K562 (cell line): ENCODE data around the gene HECA. TPM values are rescaled to one million over a fixed set of nuclear protein-coding genes. Genes with fewer than 3 reads are reported as not detected.
A peak's percentile ranks its signal among the peaks of the same experiment; 100 is the strongest.

ENCODE experiments used
- ARID1B ChIP-seq: fragments of 450-650 bp; IDR thresholded peaks from 2 replicates; pipeline ENCODE4 v1.6.1; 2016; ENCODE audit warnings: antibody characterized with exemption, mild to moderate bottlenecking, inconsistent platforms
- BRCA1 ChIP-seq, 2 experiments: fragments of 450-650 bp in 1 of 2; sonication (generic) in 1 of 2; formaldehyde crosslinking in 1 of 2; IDR thresholded peaks; 2 replicates each; pipeline versions ENCODE4 v1.5.0 to v1.6.1; 2017 to 2020; ENCODE audit warnings: mild to moderate bottlenecking in 1 of 2, missing genetic modification reagents in 1 of 2
- C11orf30 ChIP-seq: fragments of 450-650 bp; IDR thresholded peaks from 2 replicates; pipeline ENCODE4 v1.6.1; 2016; ENCODE audit warnings: low read depth, mild to moderate bottlenecking
- JUN ChIP-seq, 2 experiments: sonication (generic) in 1 of 2; formaldehyde crosslinking in 1 of 2; IDR thresholded peaks; 2 replicates each; pipeline versions ENCODE4 v1.6.1 to v1.8.0; 2012 to 2022; ENCODE audit warnings: borderline replicate concordance in 2 of 2, mild to moderate bottlenecking in 2 of 2, improper control_type of control experiment in 1 of 2, low read depth in 1 of 2, low read length in 1 of 2, missing genetic modification reagents in 1 of 2
- MAFK ChIP-seq: IDR thresholded peaks from 2 replicates; pipeline ENCODE4 v1.6.1; 2011; ENCODE audit warnings: low read length, improper control_type of control experiment
- NFYB ChIP-seq: IDR thresholded peaks from 2 replicates; pipeline ENCODE4 v1.6.1; 2011; ENCODE audit warnings: mild to moderate bottlenecking, moderate library complexity; ENCODE audit not compliant: insufficient read length; ENCODE audit errors: extremely low read depth
- RNF219 ChIP-seq: fragments of 250-450 bp; sonication (Bioruptor Pico); IDR thresholded peaks from 2 replicates; pipeline ENCODE4 v1.5.0; 2022; ENCODE audit warnings: mild to moderate bottlenecking
- ZNF511 ChIP-seq: sonication (generic); formaldehyde crosslinking; IDR thresholded peaks from 2 replicates; pipeline ENCODE4 v1.8.0; 2022; ENCODE audit warnings: mild to moderate bottlenecking, missing genetic modification reagents
- polyA plus RNA-seq, 8 experiments: library from polyadenylated mRNA; depleted of rRNA in 4 of 8; stranded (reverse) in 5 of 8; unstranded in 3 of 8; fragments of >200 nt; fragmentation: Nextera tagmentation in 2 of 8; fragmentation: Illumina TruSeq in 1 of 8; extraction: Ambion mirVana in 2 of 8; extraction: Trizol in 1 of 8; gene quantifications; 2 replicates each; pipeline versions ENCODE4 v1.2.1 to v1.2.3, GENCODE V29; 2011 to 2014; ENCODE audit warnings: inconsistent platforms in 1 of 8, missing spikeins in 1 of 8
- total RNA-seq, 7 experiments: library from RNA; depleted of rRNA in 6 of 7; stranded (reverse); fragments of >200 nt in 6 of 7; fragmentation: Illumina TruSeq in 2 of 7; extraction: Trizol in 2 of 7; gene quantifications; 2 replicates each; pipeline versions ENCODE4 v1.2.1 to v1.2.3, GENCODE V29; 2011 to 2021; ENCODE audit warnings: low replicate concordance in 1 of 7

Gene HECA
- total and polyA plus RNA-seq, 9 of the 15 experiments (the other 6 are each of a cell fraction or from before 2014, with no cell fraction given), result 0.31 to 2.3 (median 1.1) TPM

- no peak for TF ChIP-seq RNF219 (CRISPR knock-in tag)
- no peak for TF ChIP-seq JUN (IDR thresholded peaks at IDR 0.05; ENCODE audit: borderline replicate concordance, low read depth, low read length)
- no peak for TF ChIP-seq JUN (CRISPR knock-in tag; IDR thresholded peaks at IDR 0.05; ENCODE audit: borderline replicate concordance)
- no peak for TF ChIP-seq ARID1B
- peak; percentile 43; the same call in 1 of the 2 replicates for TF ChIP-seq C11orf30
- TF ChIP-seq MAFK, result peak; percentile 65
- no peak for TF ChIP-seq ZNF511 (CRISPR knock-in tag)
- no peak for TF ChIP-seq NFYB
- no peak for TF ChIP-seq BRCA1 (IDR thresholded peaks at IDR 0.05)
- no peak for TF ChIP-seq BRCA1 (CRISPR knock-in tag; IDR thresholded peaks at IDR 0.05)
These were observed 18.7 kb upstream of the HECA start (continued) for GRCh38 chr6:139115989-139116758.
